GM23248 (cell line): ENCODE data around the gene ATG10.

Experiments
- EZH2 ChIP-seq: fragments of 200-600 bp; sonication (generic); IDR thresholded peaks from 2 replicates; pipeline ENCODE4 v1.6.1; 2018; ENCODE audit warnings: antibody characterized with exemption, mild to moderate bottlenecking; ENCODE audit not compliant: insufficient read depth, poor library complexity, severe bottlenecking
- EZH2phosphoT487 ChIP-seq: fragments of 200-600 bp; sonication (generic); IDR thresholded peaks from 2 replicates; pipeline ENCODE4 v1.6.1; 2018; ENCODE audit warnings: antibody characterized with exemption, moderate library complexity, mild to moderate bottlenecking, low read depth; ENCODE audit not compliant: insufficient read depth

GRCh38 chr5:82257247-82257646 is 285.4 kb downstream of the ATG10 start:
- TF ChIP-seq EZH2 (no peak), EZH2phosphoT487 (no peak)
